ENCODE data around the gene LRCH1.

The LRCH1 gene

GRCh38 chr13:46660416-46660815, 107.4 kb downstream of the LRCH1 start:
- H3K27ac ChIP-seq = no peak overlapping the region
- no peak overlapping the region for H3K4me3 ChIP-seq
- no peak for DNase-seq (ENCODE audit: low spot score)
- TF ChIP-seq, protein P1, sequence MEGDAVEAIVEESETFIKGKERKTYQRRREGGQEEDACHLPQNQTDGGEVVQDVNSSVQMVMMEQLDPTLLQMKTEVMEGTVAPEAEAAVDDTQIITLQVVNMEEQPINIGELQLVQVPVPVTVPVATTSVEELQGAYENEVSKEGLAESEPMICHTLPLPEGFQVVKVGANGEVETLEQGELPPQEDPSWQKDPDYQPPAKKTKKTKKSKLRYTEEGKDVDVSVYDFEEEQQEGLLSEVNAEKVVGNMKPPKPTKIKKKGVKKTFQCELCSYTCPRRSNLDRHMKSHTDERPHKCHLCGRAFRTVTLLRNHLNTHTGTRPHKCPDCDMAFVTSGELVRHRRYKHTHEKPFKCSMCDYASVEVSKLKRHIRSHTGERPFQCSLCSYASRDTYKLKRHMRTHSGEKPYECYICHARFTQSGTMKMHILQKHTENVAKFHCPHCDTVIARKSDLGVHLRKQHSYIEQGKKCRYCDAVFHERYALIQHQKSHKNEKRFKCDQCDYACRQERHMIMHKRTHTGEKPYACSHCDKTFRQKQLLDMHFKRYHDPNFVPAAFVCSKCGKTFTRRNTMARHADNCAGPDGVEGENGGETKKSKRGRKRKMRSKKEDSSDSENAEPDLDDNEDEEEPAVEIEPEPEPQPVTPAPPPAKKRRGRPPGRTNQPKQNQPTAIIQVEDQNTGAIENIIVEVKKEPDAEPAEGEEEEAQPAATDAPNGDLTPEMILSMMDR (IDR thresholded peaks at IDR 0.05) = no peak

GRCh38 chr13:46660857-46661256, 107.9 kb downstream of the LRCH1 start:
- Histone ChIP-seq H3K4me3 (no peak overlapping the region), H3K27ac (no peak overlapping the region)
- DNase-seq (ENCODE audit: low spot score) = no peak
- TF ChIP-seq, protein P1 (IDR thresholded peaks at IDR 0.05) = no peak

GRCh38 chr13:46662690-46663089, 109.7 kb downstream of the LRCH1 start:
- DNase-seq (ENCODE audit: low spot score) = no peak
- no peak overlapping the region for H3K4me3 ChIP-seq
- TF ChIP-seq, protein P1 (IDR thresholded peaks at IDR 0.05) = no peak
- no peak overlapping the region for H3K27ac ChIP-seq

GRCh38 chr13:46663206-46664037, 110.5 kb downstream of the LRCH1 start:
- TF ChIP-seq, protein P1 (IDR thresholded peaks at IDR 0.05) = no peak
- Histone ChIP-seq H3K4me3 (no peak overlapping the region), H3K27ac (no peak overlapping the region)
- DNase-seq (ENCODE audit: low spot score) = no peak

DNA sequence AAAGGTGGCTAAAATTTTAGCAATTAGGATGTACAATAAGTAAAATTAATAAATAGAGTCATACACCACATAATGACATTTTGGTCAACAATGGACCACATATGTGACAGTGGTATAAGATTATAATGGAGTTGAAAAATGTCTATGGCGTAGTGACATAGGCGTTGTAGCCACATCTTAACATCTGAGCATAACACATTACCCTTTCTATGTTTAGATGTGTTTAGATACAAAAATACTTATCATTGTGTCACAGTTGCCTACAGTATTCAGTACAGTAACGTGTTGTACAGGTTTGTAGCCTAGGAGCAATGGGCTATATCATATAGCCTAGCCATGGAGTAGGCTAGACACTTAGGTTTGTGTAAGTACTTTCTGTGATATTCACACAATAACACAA, 111.2 kb downstream of the LRCH1 start:
- no peak overlapping the region for H3K4me3 ChIP-seq
- DNase-seq (ENCODE audit: low spot score) = no peak
- H3K27ac ChIP-seq = no peak overlapping the region
- TF ChIP-seq, protein P1 (IDR thresholded peaks at IDR 0.05) = no peak

- DNase-seq (ENCODE audit: low spot score) = no peak
- peak overlapping the region; percentile 14 to 53 for H3K27ac ChIP-seq
- TF ChIP-seq, protein P1 (IDR thresholded peaks at IDR 0.05) = no peak
- no peak overlapping the region for H3K4me3 ChIP-seq
Measured at GRCh38 chr13:46665248-46665632, 112.3 kb downstream of the LRCH1 start.

All from coronary artery (tissue), 2 donors.